Hepatocyte (in vitro differentiated cells): ENCODE results near the gene XRCC5. TPM values are rescaled to one million over a fixed set of nuclear protein-coding genes. Genes with fewer than 3 reads are reported as not detected.

Experiments
- DNase-seq: peaks from one replicate; pipeline ENCODE4 v3.0.0-alpha.2; 2016; ENCODE audit warnings: low spot score
- H2AFZ ChIP-seq: fragments of 200-600 bp; sonication (generic); 2 replicates; pipeline ENCODE4 v1.6.0; 2016; ENCODE audit warnings: antibody characterized with exemption, mild to moderate bottlenecking
- H3K27ac ChIP-seq: fragments of 200-600 bp; sonication (generic); 2 replicates; pipeline ENCODE4 v1.5.1; 2016; ENCODE audit warnings: mild to moderate bottlenecking
- H3K27me3 ChIP-seq: fragments of 200-600 bp; sonication (generic); 2 replicates; pipeline ENCODE4 v1.6.1; 2016
- H3K36me3 ChIP-seq: fragments of 200-600 bp; sonication (generic); replicated peaks from 2 replicates; pipeline ENCODE4 v1.5.1; 2016; ENCODE audit warnings: low read depth; ENCODE audit not compliant: insufficient read depth
- H3K4me1 ChIP-seq: fragments of 200-600 bp; sonication (generic); 2 replicates; pipeline ENCODE4 v1.5.1; 2016; ENCODE audit warnings: mild to moderate bottlenecking, moderate library complexity; ENCODE audit not compliant: insufficient read depth
- H3K4me2 ChIP-seq: fragments of 200-600 bp; sonication (generic); 2 replicates; pipeline ENCODE4 v1.6.0; 2016
- H3K4me3 ChIP-seq: fragments of 200-600 bp; sonication (generic); 2 replicates; pipeline ENCODE4 v1.5.1; 2016; ENCODE audit warnings: mild to moderate bottlenecking
- H3K79me2 ChIP-seq: fragments of 200-600 bp; sonication (generic); 2 replicates; pipeline ENCODE4 v1.6.0; 2017; ENCODE audit warnings: mild to moderate bottlenecking
- H3K9me2 ChIP-seq: fragments of 200-600 bp; sonication (generic); replicated peaks from 2 replicates; pipeline ENCODE4 v1.6.0; 2017; ENCODE audit warnings: mild to moderate bottlenecking; ENCODE audit not compliant: insufficient read depth
- H3K9me3 ChIP-seq: fragments of 200-600 bp; sonication (generic); 2 replicates; pipeline ENCODE4 v1.5.1; 2016; ENCODE audit warnings: low read depth, mild to moderate bottlenecking
- H4K20me1 ChIP-seq: fragments of 200-600 bp; sonication (generic); 2 replicates; pipeline ENCODE4 v1.6.0; 2016; ENCODE audit warnings: mild to moderate bottlenecking; ENCODE audit not compliant: insufficient read depth, poor library complexity, severe bottlenecking
- CTCF ChIP-seq: fragments of 200-600 bp; sonication (generic); IDR thresholded peaks from 2 replicates; pipeline ENCODE4 v1.5.1; 2016; ENCODE audit warnings: antibody characterized with exemption, mild to moderate bottlenecking; ENCODE audit not compliant: poor library complexity
- EZH2 ChIP-seq: fragments of 200-600 bp; sonication (generic); IDR thresholded peaks from 2 replicates; pipeline ENCODE4 v1.6.1; 2016; ENCODE audit warnings: antibody characterized with exemption, mild to moderate bottlenecking, borderline replicate concordance
- EZH2phosphoT487 ChIP-seq: fragments of 200-600 bp; sonication (generic); IDR thresholded peaks from one replicate; pipeline ENCODE4 v1.6.1; 2018; ENCODE audit warnings: antibody characterized with exemption, mild to moderate bottlenecking, low read depth, moderate library complexity; ENCODE audit not compliant: unreplicated experiment, severe bottlenecking
- WGBS: methylation state at CpG from one replicate; pipeline ENCODE4 v1.1.6; 2016; ENCODE audit warnings: low lambda C conversion rate; ENCODE audit errors: missing lambda C conversion rate; 5-methylcytosine and 5-hydroxymethylcytosine counted together
- polyA plus RNA-seq: library from polyadenylated mRNA; unstranded; fragments of >200 nt; fragmentation: Nextera tagmentation; extraction: Ambion mirVana; gene quantifications from 2 replicates; pipeline ENCODE4 v1.2.1, GENCODE V29; 2016
- total RNA-seq: library from RNA; depleted of rRNA; stranded (reverse); fragments of >200 nt; gene quantifications from 2 replicates; pipeline ENCODE4 v1.2.3, GENCODE V29; 2014

The XRCC5 gene
- total and polyA plus RNA-seq, 2 experiments from 2014 or later = 181 to 208 TPM

DNA sequence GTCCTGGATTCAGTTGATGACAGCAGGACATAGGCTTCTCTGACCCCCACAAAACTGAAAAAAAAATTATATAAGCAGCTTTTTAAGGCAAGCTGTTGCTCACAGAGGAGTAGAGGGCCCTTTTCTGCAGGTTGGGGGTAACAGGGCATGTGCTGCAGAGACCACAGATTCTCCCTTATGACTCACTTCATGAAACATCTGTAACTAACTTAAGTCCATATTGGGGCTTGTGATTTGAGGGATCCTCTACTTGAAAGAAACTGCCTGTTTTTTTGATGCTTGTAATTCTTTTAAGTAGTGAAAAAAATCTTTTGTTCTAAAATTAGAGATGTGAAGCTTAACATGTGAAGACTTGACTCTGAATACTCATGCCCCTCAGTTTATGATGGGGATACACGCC, 33.4 kb downstream of the XRCC5 start:
- H3K4me1 ChIP-seq = no peaks in the 10 kb centered on the region
- H3K9me3 ChIP-seq = no peaks in the 10 kb centered on the region
- H3K27ac ChIP-seq = no peak overlapping the region
- H4K20me1 ChIP-seq = peaks cover 6% of the 10 kb centered on the region
- H3K36me3 ChIP-seq = peaks cover 11% of the 10 kb centered on the region
- WGBS = 93% methylated on average over 1 of the region's 1 CpG
- no peak for DNase-seq
- H2AFZ ChIP-seq = no peak overlapping the region
- H3K79me2 ChIP-seq = peaks cover 39% of the 10 kb centered on the region
- TF ChIP-seq CTCF = no peak
- no peak for TF ChIP-seq EZH2phosphoT487
- no peak for TF ChIP-seq EZH2
- H3K9me2 ChIP-seq = no peaks in the 10 kb centered on the region
- H3K4me2 ChIP-seq = no peak overlapping the region
- no peak overlapping the region for H3K4me3 ChIP-seq
- no peaks in the 10 kb centered on the region for H3K27me3 ChIP-seq

DNA sequence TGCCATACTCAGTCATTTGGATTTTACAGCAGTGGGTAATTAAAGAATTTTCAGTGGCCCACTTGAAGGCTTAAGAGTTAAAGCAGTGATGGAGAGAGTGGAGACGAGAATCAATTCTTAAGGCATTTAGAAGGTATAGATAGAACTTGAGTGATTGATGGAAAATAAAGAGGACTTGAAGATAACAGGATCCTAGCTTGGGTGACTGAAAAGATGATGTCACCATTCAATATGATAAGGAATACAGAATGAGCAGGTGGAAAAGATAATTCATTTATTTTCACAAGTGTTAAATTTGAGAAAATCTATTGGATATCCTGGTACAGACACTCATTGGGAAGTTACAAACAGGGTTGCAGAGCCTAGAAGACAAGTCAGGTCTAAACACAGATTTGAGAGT, 35.2 kb downstream of the XRCC5 start:
- no peak overlapping the region for H3K4me2 ChIP-seq
- H2AFZ ChIP-seq = no peak overlapping the region
- TF ChIP-seq EZH2phosphoT487 (no peak), CTCF (no peak), EZH2 (no peak)
- peaks cover 25% of the 10 kb centered on the region for H3K79me2 ChIP-seq
- no peaks in the 10 kb centered on the region for H3K4me1 ChIP-seq
- H3K27ac ChIP-seq = no peak overlapping the region
- DNase-seq = no peak
- H3K4me3 ChIP-seq = no peak overlapping the region
- WGBS = 86% methylated on average over 1 of the region's 1 CpG
- H3K9me3 ChIP-seq = no peaks in the 10 kb centered on the region
- H3K9me2 ChIP-seq = no peaks in the 10 kb centered on the region
- peaks cover 7% of the 10 kb centered on the region for H4K20me1 ChIP-seq
- H3K27me3 ChIP-seq = no peaks in the 10 kb centered on the region
- H3K36me3 ChIP-seq = no peaks in the 10 kb centered on the region

- WGBS = 95% methylated on average over 4 of the region's 4 CpGs
These were observed 35.7 kb downstream of the XRCC5 start for GRCh38 chr2:216144857-216145256.

More at GRCh38 chr2:216144857-216145256, 35.7 kb downstream of the XRCC5 start:
- H3K79me2 ChIP-seq = peaks cover 25% of the 10 kb centered on the region
- no peak overlapping the region for H3K4me3 ChIP-seq
- H3K27me3 ChIP-seq = no peaks in the 10 kb centered on the region
- no peak for TF ChIP-seq EZH2
- no peak for TF ChIP-seq EZH2phosphoT487
- TF ChIP-seq CTCF = no peak
- H3K9me3 ChIP-seq = no peaks in the 10 kb centered on the region
- H3K27ac ChIP-seq = no peak overlapping the region
- H3K4me1 ChIP-seq = no peaks in the 10 kb centered on the region
- H2AFZ ChIP-seq = no peak overlapping the region
- no peak for DNase-seq
- peaks cover 5% of the 10 kb centered on the region for H4K20me1 ChIP-seq
- H3K9me2 ChIP-seq = no peaks in the 10 kb centered on the region
- H3K4me2 ChIP-seq = no peak overlapping the region
- no peaks in the 10 kb centered on the region for H3K36me3 ChIP-seq
